HG03460 (cell line): ENCODE results near the gene CDK5RAP1.
"Not testable (repeated sequence)": the region's sequence is repeated elsewhere in the genome, so short reads cannot be mapped to it uniquely, and the experiment has no call there.

Source experiments
- ATAC-seq: cut with Tn5 transposase; IDR thresholded peaks from one replicate; pipeline ENCODE4 v1.9.1; 2021; ENCODE audit not compliant: unreplicated experiment

Gene CDK5RAP1

DNA sequence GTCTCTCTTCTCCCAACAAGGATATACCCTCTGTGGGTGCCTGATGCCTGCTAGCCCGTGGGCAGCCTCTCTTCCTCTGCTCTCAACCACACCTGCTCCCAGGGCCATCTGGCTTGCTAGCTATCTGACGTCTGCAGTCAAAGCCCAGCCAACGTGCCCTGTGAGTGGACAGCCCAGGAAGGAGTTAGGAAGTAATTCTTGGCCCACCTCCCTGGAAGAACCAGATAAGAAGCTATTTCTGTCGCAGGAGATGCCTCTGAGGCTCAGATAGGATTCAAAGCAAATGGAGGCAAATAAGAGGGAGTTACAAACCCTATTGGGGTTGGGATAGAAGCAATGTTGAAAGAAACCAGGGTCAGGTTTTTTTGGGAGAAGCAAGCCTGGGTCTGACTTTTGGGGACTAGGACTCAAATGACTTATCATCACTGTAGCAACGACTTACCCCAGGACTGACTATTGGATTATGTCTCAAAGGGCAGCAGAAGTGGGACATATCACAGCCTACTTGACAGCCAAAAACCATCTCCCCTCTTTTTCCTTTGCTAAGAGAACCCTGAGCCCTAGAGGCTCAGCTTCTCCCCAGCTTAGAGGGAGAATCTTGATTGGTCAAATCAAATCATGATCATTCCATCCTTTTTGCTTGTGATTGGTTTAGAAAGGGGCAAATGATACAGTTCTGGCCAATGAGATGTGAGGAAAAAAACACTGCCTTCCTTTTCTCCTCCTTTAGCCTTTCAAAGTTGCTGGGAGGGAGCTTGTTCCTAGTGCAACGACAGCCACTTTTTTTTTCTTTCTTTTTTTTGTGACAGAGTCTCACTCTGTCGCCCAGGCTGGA, 18.0 kb upstream of the CDK5RAP1 start:
- ATAC-seq = no peak

DNA sequence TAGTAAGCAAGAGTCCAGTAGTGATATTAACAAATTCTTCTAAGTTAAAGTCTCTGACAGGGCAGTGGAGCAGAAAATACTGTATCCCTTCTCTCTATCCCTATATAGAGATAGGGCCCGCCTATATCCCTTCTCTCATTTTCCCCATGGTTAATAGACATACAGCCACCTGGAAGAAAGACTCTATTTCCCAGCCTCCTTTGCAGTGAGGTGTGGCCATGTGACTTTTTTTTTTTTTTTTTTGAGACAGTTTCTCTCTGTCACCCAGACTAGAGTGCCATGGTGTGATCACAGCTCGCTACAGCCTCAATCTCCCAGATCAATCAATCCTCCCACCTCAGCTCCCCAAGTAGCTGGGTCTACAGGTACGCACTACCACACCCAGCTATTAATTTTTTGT, 16.7 kb upstream of the CDK5RAP1 start:
- ATAC-seq = no peak

DNA sequence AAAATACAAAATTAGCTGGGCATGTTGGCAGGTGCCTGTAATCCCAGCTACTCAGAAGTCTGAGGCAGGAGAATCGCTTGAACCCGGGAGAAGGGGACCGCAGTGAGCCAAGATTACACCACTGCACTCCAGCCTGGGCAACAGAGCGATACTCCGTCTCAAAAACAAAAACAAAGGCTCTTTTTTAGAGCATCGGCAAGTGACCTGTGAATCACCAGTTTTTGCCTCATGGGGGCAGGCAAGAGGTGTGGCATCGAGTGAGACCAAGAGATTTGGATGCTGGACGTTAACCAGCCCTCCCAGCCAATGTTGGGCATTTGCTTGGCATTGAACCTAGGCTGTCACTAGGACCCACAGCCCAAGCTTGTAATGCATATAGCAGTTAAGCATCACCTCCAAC, 14.6 kb upstream of the CDK5RAP1 start:
- ATAC-seq = no peak

DNA sequence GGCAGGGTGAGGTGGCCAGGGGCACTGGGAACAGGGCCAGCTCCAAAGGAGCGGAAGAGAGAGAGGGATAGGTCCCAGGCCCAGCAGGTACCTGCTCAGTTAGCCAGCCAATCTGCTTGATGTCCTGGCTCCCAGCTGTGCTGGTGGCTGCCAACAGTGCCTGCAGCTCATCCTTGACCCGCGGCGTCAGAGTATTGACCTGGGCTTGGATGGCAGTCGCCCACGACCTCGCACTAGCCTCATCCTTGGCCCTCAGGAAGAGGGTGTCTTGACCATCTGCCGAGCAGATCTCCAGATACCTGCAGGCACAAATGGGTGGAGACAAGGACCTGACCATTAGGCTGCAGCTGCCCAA, 11.1 kb upstream of the CDK5RAP1 start:
- ATAC-seq = no peak

DNA sequence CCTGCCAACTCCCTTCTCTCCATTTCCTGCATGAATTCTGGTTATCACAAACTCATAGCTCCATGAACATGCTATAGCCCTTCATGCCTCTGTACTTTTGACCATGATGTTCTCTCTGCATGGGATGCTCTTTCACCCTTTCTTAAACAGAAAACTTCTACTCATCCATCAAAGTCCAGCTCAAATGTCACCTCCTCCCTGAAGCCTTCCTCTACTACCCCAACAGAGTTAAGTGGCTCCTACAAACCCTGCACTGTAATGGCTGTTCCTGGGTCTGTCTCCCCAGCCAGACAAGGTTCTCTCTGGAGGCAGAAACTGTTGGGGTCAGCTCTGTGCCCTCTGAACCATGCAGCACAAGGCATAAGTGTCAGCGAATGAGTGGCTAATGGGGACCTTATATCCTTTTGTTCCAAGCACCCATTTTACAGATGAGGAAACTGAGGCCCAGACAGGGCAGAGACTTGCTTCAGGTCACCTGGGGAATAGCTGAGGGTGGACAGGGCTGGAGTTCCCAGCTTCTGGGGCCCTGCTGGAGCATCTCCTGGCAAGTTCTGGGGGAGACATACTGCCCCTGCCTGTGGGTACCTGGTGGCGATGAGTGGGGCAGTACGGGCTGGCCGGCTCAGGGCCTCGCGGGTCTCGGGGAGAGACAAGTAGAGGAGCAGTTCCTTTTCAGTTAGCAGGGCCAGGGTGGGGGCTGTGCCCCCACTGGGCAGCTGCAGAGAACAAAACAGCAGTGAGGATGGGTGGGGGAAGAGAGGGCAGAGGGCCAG, 10.6 kb upstream of the CDK5RAP1 start:
- no peak for ATAC-seq

DNA sequence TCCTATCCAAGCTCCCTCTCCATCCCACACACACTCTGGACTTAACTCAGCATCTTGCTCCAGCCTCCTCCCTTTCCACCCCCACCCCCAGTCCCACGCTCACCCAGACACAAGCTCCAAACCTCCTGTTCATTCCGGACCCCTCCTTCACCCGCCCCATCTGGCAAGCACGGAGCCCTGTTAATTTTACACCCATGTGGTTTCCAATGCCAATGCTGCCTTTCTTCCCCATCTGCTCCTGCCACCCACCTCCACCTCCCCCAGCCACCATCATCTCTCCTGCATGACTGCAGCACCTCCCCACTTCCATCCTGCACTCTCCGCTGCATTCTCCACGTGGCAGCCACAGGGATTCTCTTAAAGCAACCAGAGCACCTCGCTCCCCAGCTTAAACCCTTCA, 9.9 kb upstream of the CDK5RAP1 start:
- ATAC-seq = no peak

DNA sequence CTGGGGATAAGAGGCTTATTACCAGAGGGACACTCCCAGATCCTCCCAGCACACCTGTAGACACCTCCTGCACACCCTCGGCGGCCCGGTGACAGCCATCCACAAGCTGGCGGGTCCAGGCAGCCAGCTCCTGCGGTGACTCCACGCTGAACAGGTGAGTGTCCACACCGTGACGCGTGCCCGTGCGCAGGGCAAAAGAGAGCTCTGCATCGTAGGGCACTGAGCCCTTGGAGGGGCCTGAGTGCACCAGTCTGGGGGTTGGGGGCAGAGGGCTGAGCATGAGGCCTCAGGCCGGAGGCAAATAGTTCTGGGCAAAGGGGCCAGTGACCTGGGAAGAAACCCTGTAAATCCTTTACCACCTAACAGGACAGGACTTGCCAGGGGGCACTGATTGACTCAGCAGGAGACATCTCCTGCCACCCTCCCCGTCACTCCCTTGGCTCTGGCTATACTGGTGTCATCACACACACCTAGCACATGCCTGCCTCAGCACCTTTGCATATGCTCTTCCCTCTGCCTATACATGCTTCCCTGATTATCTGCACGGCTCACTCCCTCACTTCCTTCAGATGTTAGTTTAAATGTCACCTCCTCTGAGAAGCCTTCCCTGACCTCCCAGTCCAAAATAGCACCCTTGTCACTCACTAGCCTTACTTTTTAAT, 8.9 kb upstream of the CDK5RAP1 start:
- no peak for ATAC-seq

DNA sequence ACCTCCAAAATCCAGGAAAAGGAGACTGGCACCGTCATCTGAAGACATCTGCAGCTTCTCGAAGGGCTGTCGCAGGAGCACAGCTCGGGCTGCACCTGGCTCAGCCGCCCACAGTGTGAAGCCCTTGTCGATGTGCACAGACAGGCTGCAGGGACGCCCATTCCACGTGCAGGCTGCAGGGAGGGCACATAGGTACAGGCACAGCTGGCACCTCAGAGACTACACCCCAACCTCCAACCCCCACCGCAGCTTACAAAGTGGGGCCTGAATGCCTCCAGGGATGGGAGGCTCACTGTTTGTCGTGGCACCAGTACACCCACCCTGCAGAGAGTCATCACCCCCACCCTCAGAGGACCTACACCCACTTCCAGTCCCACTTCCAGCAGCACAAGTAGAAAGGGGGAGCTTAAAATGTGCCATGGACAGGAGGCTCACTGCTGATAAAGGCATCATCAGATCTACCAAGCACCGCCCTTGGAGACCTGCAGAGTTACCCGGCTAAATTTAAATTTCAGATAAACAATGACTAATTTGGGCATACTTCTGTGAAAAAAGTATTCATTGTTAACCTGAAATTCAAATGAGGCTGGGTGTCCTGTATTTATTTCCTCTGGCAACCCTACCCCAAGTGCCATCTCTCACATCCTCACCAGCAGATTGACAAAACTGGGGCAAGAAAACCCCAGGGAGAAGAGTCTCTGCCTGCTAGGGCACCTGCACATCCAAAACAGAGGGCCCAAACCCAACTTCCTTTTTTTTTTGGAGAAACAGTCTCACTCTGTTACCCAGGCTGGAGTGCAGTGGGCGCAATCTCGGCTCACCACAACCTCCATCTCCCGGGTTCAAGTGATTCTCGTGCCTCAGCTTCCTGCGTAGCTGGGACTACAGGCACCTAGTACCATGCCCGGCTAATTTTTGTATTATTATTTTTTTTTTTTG, 7.7 kb upstream of the CDK5RAP1 start:
- ATAC-seq = no peak

DNA sequence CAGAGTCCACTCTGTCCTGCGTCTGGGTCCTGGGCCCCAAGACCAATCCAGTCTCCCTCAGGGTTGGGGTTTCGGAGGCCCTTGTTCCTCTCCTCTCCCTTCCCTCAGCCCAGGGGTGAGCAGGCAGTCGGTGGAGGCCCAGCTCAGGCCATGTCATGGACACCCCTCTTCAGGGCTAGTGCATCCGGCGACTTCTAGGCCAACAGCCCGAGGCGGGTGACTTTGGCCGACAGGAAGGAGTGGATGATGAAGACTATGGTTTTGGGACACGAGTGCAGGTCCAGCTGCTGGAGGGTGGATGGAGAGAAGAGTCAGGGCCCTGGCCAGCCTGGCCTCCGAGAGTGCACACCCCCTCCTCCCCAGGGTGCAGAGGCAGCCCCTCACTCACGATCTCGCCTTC, 7.0 kb upstream of the CDK5RAP1 start:
- no peak for ATAC-seq

DNA sequence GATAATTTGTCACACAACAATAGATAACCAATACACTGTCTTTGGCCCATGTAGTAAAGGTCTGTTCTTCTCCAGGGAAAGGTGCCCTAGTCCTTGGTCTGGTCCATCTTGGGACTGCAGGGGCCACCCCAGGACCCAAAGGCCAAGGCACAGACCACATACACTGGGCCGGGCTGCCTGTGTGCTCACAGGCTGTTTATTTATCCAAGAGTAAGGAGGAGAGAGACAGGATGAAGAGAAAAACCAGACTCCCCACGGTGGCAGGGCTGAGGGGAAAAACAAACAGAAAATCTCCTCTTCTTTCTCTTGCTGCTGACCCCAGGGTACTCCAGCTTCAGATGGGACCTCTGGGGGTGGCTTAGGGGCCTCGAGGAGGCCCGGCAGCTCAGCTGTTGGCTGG, 6.5 kb upstream of the CDK5RAP1 start:
- ATAC-seq = no peak

DNA sequence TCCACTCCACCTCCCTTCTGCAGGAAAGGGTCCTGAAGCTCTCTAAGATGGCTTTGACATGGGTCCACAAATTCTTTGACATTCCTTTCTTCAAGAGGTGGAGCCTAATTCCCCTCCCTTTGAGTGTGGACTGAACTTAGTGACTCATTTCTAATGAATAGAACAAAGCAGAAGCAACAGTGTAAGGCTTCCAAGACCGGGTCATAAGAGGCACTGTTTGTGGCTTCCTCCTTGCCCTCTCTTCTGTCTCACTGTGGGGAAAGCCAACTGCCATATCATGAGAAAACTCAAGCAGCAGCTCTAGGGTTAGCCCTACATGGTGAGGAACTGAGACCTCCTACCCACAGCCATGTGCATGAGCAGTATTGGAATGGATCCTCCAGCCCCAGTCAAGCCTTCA, 5.9 kb upstream of the CDK5RAP1 start:
- ATAC-seq = no peak

DNA sequence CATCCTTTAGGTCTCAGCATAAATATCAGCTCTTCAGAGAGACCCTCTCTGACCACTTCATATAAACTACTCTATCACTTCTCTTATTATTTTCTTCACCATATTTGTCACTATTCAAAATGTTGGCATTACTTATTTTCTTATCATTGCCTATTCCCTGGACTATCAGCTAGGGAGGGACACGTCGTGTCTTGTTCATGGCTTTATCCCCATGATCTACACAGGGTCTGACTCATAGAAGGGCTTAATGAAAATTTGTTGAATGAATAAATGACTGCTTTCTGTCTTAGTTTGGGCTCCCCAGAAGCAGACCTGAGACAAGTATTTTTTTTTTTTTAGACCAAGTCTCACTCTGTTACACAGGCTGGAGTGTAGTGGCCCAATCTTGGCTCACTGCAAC, 3.0 kb upstream of the CDK5RAP1 start:
- no peak for ATAC-seq

DNA sequence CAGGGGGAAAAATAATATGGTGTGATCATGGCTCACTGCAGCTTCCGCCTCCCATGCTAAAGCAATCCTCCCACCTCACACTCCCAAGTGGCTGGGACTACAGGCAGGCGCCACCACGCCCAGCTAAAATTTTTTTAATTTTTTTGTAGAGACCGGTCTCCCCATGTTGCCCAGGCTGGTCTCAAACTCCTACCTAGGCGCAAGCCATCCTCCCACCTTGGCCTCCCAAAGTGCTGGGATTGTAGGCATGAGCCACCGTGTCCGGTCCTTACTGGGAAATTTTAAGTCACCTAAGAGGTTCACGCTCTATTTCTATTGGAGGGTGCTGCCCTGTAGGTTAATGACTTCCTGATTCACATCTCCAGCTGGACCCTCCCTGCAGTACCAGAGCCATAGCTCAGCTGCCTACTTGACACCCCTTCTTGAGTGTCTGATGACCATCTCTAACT, 626 bp upstream of the CDK5RAP1 start:
- no peak for ATAC-seq

DNA sequence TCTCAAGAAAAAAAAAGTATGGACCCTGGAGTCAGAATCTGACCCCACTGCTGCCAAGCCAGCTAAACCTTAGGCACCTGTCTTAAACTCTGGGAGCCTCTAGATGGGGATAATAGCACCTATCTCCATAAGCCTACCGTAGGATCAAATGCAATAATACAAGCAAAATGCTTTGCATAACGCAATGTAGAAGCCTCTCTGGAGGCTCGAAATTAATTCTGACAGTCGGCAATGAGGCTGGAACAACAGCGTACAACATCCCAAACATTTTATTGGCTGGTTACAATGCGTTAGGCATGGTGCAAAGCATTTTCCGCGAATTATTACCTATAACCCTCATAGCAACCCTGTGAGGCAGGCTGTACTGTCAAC, 521 bp downstream of the CDK5RAP1 start:
- ATAC-seq = no peak

DNA sequence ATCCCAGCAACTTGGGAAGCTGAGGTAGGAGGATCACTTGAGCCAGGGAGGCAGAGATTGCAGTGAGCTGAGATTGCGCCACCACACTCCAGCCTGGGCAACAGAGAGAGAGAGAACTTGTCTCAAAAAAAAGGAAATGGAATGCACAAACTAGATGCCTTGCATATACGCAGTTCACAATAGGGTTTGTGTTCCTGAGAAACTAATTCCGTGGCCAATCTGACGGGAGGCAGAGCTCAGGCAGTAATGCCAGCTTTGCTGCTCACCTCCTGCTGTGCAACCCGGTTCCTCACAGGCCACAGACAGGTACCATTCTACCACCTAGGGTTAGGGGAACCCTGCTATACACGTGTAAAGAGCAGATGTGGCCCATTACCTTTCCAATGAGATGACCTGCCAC, 1.4 kb downstream of the CDK5RAP1 start:
- ATAC-seq = no peak

DNA sequence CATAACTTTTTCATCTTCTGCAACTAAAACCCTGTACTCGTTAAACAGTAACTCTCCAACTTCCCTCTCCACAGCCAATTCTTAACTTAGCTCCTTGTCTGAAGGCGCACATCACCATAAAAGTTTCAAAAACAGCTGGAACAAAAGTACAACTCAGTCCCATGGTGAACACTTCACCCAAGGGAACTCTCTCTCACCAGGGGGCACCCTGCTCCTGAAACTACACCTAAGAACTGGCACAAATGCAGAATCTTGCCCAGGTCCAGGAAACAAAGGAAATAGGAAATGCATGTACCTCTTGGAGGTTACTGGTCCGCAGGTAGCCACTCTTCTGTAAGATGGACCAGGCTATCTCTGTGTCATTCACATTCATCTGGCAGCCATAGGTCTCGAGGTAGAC, 6.6 kb downstream of the CDK5RAP1 start:
- ATAC-seq = no peak

DNA sequence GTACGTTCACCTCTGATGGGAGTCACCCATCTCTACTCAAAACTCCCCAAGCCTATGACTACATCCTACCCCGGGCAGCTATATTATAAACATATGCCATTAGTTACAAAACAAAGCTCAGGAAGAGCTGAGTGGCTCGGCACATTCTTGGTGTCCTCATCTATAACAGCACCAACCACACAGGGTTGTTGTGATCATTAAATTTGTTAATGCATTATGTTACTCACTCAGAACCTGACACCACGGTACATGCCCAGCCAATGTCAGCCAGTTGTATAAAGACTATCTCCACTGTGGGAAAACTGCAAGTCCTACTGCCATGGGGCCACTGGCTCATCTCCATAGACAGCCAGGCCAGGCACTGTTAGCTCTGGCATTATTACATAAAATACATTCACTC, 7.7 kb downstream of the CDK5RAP1 start:
- ATAC-seq = no peak

DNA sequence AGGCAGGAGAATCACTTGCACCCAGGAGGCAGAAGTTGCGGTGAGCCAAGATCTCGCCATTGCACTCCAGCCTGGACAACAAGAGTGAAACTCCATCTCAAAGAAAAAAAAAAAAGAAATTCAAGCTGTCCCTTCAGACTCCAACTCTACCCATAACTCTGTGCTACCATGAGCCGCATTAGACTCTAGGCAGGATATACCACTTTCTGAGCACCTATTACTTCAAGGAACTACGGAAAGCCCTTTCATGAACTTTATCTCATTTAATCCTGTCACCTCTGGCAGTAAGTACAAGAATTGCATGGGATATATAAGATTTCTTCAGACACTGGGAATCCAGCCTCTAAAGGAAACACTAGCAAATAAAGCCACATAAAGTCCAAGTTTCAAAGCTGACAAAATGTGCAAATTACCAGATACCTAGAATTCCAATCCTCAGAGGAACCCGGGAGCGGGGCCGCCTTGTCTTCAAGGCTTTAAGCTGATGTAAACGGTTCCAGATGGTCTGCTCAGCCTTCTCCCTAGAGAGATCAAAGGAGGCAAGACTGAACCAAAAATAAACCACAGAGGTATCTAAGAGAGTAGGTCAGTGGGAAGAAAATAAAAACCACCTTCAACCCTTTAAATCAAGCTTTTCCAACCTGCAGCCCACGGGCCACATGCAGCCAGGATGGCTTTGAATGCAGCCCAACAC, 9.4 kb downstream of the CDK5RAP1 start:
- no peak for ATAC-seq

DNA sequence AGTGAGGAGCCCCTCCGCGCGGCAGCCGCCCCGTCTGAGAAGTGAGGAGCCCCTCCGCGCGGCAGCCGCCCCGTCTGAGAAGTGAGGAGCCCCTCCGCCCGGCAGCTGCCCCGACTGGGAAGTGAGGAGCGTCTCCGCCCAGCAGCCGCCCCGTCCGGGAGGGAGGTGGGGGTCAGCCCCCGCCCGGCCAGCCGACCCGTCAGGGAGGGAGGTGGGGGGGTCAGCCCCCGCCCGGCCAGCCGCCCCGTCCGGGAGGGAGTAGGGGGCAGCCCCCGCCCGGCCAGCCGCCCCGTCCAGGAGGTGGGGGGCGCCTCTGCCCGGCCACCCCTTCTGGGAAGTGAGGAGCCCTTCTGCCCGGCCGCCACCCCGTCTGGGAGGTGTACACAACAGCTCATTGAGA, 12.0 kb downstream of the CDK5RAP1 start:
- ATAC-seq = not testable (repeated sequence)

DNA sequence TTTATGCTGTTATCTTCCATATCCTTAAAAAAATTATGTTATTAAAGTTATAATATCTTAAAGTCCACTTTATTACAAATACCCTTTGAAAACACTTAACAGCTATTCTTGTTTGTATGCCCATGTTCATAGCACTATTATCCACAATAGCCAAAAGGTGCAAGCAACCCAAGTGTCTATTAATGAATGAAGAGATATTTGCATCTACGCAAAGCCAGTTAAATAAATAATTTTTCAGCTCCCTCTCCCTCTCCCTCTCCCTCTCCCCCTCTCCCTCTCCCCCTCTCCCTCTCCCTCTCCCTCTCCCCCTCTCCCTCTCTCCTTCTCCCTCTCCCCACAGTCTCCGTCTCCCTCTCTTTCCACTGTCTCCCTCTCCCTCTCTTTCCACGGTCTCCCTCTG, 13.1 kb downstream of the CDK5RAP1 start:
- ATAC-seq = no peak
